COR-L47 (cell line): ENCODE data around the gene CCNQ.

Source experiments
- DNase-seq: peaks from one replicate; lab custom pipeline; 2025; lab: John Stamatoyannopoulos, UW

Gene CCNQ

GRCh38 chrX:153576239-153576870 is 22.6 kb downstream of the CCNQ start:
- DNase-seq: no peak

- no peak for DNase-seq
Measured at GRCh38 chrX:153573984-153574383, 25.0 kb downstream of the CCNQ start.

- DNase-seq: no peak
Measured at GRCh38 chrX:153572601-153573000, 26.3 kb downstream of the CCNQ start.

GRCh38 chrX:153571534-153571908 is 27.4 kb downstream of the CCNQ start:
- DNase-seq: no peak

- DNase-seq: no peak
Measured at GRCh38 chrX:153569475-153569874, 29.5 kb downstream of the CCNQ start.

GRCh38 chrX:153568451-153569011 is 30.4 kb downstream of the CCNQ start:
- DNase-seq: no peak

- DNase-seq: no peak
Measured at GRCh38 chrX:153565996-153566580, 32.9 kb downstream of the CCNQ start.

GRCh38 chrX:153564047-153564606 is 34.8 kb downstream of the CCNQ start:
- peak; percentile 23 for DNase-seq

- no peak for DNase-seq
Measured at GRCh38 chrX:153562546-153562945, 36.4 kb downstream of the CCNQ start.

- DNase-seq: no peak
Measured at GRCh38 chrX:153561337-153561736, 37.6 kb downstream of the CCNQ start.

GRCh38 chrX:153560466-153560865 is 38.5 kb downstream of the CCNQ start:
- DNase-seq: no peak

GRCh38 chrX:153560000-153560399 is 38.9 kb downstream of the CCNQ start:
- DNase-seq: no peak

GRCh38 chrX:153557618-153558355 is 41.2 kb downstream of the CCNQ start:
- no peak for DNase-seq

- DNase-seq: no peak
Measured at GRCh38 chrX:153556767-153557166, 42.2 kb downstream of the CCNQ start.

- DNase-seq: peak; percentile 28
Measured at GRCh38 chrX:153554519-153555167, 44.3 kb downstream of the CCNQ start.

- no peak for DNase-seq
Measured at GRCh38 chrX:153551135-153551534, 47.8 kb downstream of the CCNQ start.

GRCh38 chrX:153549807-153550206 is 49.1 kb downstream of the CCNQ start:
- no peak for DNase-seq

- no peak for DNase-seq
Measured at GRCh38 chrX:153549231-153549630, 49.7 kb downstream of the CCNQ start.

GRCh38 chrX:153547195-153547594 is 51.7 kb downstream of the CCNQ start:
- DNase-seq: no peak

- DNase-seq: no peak
Measured at GRCh38 chrX:153546386-153546785, 52.6 kb downstream of the CCNQ start.

GRCh38 chrX:153544727-153545126 is 54.2 kb downstream of the CCNQ start:
- no peak for DNase-seq

- no peak for DNase-seq
Measured at GRCh38 chrX:153539979-153540358, 59.0 kb downstream of the CCNQ start.
